GM18861 (cell line): ENCODE measurements around the gene FADS2.

ENCODE experiments used
- ATAC-seq: cut with Tn5 transposase; IDR thresholded peaks from one replicate; pipeline ENCODE4 v1.9.1; 2021; ENCODE audit not compliant: unreplicated experiment

FADS2 gene

GRCh38 chr11:61904539-61905048 lies 76.5 kb downstream of the FADS2 start:
- ATAC-seq: no peak

DNA sequence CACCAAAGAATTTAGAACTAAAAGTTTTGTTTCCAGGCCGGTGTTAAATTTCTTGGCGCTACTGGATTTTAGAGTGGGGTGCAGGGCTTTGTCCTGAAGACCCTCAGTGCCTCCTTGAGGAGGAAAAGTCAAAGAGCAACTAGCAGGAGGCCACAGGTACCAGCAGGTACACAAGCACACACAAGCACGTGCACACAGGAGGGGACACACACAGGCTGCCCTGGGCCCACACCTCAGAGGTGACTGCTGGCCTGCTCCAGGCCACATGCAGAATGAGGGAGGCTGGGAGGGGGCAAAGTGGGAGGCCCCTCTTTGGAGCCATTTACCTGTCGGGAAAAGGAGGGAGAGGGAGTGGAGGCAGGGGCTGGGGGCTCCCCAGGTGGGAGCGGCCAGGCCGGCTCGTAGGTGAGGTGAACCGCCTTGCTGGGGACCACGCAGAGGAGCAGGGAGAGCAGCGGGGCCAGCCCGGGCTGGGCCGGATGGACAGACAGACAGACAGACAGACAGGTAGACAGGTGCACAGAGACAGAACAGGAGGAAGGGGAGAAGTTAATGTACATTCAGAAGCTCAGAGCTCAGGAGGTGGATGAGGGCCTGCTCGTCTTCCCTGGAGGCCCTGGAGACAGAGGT lies 77.1 kb downstream of the FADS2 start:
- no peak for ATAC-seq

GRCh38 chr11:61905801-61906521 lies 77.9 kb downstream of the FADS2 start:
- no peak for ATAC-seq

DNA sequence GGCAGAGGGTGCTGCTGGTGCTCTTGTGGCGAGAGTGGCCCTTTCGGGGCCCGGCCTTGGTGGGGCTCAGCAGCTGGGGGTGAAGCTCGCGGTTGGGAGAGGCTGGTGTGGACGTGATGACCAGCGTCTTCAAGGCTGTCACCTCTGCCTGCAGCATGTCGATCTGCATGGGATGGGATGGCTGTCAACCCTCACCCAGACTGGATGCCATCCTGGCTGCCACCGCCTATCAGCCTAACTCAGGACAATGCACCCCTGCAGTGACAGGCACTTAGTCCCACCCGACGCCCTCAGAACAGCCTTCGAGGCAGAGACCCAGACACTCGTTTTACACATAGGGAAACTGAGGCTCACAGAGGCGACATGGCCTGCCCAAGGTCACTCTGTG lies 78.4 kb downstream of the FADS2 start:
- no peak for ATAC-seq

DNA sequence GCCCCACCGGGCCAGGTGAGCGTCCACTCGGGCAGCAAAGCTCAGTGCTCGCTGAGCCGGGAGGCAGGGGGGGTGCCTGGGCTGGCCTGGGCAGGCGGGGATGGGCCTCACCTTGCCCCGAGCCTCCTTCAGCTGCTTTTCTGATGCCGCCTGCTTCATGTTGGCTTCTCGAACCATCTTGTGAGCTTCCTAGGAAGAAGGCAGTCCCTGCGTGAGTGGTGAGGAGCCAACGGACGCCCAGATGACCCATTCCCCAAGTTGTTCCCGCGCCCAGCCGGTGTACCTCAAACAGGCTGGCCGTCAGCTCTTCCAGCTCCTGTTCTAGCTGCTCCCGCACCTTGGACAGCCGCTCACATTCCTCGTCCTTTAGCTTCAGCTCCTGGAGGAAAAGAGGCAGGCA lies 79.2 kb downstream of the FADS2 start:
- ATAC-seq: no peak

DNA sequence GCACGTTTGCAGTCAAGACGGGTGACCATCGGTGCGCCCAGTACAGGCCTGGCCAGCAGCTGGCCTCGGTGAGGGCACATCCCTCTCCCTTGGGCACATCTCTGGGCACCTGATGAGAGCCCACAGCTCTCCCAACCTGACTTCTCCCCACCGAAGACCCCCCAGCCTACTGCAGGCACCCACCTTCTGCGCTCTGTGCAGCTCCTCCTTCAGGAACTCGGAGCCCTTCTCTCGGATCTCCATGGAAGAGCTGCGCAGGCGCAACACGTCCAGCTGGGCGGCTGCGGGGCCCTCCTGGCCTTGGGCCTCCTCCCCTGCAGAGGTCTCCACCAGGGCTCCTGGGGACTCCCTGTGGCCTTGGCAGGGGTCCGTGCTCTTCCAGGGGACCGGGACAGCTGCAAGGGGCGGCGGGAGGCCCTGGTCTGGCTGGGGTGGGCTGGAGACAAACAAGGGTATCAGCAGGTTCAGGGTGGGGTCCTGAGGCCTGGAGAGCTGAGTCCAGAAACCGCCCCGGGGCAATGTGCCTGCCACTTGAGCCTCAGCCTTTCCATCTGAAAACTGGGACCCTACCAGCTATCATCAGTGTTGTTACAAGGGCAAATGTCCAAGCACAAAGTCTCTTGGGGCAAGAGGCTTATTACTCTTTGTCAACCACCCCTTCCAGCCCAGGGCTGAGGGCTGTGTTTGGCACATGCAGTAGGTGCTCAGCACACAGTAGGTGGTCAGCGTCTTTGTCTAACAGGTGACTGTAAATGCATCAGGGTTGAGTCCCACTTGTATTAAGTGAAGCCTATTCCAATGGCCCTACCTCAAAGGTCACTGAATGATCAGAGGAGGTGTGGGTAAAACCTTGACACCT lies 80.0 kb downstream of the FADS2 start:
- ATAC-seq: no peak

GRCh38 chr11:61908730-61909316 lies 80.7 kb downstream of the FADS2 start:
- no peak for ATAC-seq

- no peak for ATAC-seq
Observed at GRCh38 chr11:61910187-61911127, 82.4 kb downstream of the FADS2 start.

- ATAC-seq: no peak
Observed at GRCh38 chr11:61911128-61911700, 83.1 kb downstream of the FADS2 start.

DNA sequence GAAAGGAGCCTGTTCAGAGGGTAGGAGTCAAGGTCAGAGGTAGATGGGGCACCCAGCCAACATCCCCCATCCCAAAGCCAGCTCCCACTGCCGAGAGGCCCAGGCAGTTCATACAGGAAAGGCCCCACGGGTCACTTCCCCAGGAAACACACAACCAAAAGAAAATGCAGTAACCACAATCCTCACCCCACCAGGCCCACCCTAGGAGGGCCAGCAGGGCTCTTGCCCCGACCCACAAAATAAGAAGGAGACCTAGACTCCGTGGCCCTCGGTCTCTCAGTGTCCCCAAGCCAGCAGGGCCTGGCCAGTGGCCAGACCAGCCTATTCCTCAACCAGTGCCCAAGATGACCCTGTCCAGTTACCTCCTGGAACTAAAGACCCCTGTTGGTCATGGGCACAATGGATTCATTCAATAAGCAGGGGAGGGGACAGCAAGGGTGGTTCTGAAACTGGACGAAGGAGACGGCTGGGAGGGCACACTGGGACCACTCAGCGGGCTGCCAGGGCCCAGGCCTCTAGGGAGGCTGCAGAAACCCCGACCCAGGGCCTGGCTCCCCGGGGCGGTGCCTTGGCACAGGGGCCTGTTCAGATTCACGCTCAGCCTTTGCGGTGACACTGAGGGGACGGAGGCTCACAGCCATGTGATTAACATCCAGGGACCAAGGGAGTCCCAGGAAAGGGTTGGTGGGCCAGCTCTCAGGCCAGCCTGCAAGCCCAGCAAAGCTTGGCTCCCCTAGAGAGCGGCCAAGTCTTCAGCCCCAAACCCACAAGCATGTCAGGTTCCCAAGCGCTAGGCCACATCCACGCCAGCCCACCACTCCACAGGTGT lies 83.8 kb downstream of the FADS2 start:
- ATAC-seq: no peak

DNA sequence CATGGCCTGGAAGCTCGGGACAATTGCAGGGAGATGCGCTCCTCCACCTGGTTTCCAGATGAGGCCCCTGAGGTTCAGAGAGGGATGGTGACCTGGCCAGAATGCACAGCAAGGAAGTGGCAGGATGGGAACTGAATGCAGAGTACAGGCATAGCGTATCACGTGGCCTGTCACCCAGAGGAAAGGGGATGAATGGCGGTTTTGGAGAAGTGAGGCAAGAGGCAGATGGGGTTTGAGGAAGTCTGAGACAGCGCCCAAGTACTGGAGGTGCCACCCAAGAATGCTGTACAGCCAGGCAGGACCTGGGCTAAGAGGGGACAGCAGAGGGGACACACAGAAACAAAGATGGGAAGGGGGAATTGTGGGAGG lies 84.4 kb downstream of the FADS2 start:
- no peak for ATAC-seq

GRCh38 chr11:61912991-61913698 lies 85.0 kb downstream of the FADS2 start:
- no peak for ATAC-seq

DNA sequence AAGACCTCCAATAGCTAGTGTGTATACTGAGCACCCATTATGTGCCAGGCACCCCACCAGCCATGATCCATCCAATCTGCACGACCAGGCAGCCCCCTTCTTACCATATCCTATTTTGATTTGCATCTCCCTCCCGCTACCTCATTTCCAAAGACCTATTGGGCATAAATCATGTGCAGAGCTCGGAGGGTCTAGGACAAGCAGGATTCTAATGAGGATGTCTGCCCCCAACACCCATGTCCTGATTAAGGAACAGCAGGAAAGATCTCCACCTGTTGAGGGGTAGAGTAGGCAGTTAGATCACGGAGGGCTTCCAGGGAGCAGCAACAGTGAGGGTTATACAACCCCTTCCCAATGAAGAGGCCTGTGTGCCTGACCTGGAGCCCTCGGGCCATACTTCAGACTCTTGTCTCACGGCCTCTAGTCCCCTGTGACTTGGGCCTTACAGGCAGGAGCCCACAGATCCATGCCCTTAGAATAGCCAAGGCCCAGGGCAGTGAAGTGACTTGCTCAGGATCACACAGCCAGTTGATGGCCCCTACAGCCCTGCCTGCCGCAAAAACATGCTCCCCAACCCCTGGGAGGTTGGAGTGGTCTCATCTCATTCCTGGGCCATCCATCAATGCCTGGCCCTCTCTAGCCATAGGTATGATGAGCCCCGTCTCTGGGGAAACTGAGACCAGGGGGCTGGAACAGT lies 85.7 kb downstream of the FADS2 start:
- no peak for ATAC-seq

DNA sequence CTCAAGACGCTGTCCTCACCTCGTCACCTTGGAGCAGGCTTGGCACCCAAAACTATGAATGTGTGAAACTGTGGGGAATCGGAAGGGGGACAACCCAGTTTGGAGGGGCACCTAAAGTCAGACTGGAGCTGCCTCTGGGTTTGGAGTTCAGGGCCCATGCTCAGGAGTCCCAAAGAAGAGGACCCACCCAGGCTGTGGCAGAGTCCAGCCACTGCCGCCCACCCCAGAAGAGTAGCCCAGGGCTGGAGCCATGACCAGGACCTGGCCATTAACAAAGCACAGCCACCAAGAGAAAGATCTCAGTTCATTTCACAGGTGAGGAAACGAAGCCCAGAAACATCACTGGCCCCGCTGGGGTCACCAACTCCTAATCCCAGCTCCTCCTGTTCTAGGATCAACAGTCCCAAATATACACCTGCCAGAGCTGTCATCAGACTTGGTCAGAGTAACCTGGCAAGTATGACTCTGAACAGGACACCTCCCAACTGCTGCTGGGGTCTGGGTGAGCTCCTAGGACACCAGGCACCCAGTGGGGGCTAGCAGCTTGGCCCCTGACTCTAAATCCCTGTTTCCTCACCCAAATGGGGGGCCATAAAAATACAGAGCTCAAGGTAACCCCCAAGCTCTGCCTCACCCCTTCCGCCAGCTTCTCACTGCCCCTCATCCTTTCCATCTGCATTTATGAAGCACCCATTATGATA lies 86.5 kb downstream of the FADS2 start:
- ATAC-seq: no peak

DNA sequence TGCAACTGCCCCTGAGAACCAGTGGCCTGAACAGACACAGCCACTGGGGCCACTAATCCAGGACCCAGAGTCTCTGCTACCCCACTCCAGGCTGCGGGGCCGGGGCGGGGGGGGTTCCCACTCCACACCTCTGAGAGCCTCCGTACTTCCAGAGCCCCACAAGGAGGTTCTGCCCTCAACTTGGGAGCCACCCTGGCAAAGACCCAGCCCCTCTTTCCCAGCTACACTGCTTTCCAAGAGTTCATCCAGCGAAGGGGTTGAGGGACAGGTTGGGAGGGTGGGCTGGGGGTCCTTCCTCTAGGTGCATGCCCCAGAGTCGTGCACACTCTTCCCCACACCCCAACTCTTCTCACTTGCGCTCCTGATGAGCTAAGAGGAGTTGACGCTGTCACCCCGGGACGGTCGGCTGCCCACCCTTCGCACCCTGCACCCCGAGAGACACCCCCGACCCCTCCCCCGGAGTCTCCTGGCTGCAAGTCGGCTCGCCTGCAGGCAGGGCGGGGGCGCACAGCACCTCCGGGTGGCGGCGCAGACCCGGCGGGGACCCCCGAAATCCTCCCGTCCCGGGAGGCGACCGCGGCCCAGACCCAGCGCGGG lies 88.7 kb downstream of the FADS2 start:
- ATAC-seq: no peak
